LNCaP clone FGC (cell line): Measurements from ENCODE around the gene RFFL.

ENCODE experiments used
- DNase-seq: peaks from one replicate; pipeline ENCODE4 v3.0.0-alpha.2; 2011; ENCODE audit warnings: low read depth
- H3K4me3 ChIP-seq: 2 replicates; pipeline ENCODE4 v1.5.1; 2011; ENCODE audit warnings: mild to moderate bottlenecking, low read depth, low read length, control low read depth
- CTCF ChIP-seq: IDR thresholded peaks from 2 replicates; pipeline ENCODE4 v1.5.1; 2012; ENCODE audit warnings: mild to moderate bottlenecking; ENCODE audit not compliant: control insufficient read depth, insufficient read depth; ENCODE audit errors: extremely low read depth

RFFL gene

GRCh38 chr17:34980353-34980680 lies 83.2 kb downstream of the RFFL start, which contains the start of gene LIG3:
Gene LIG3 (plus strand): TSS chr17:34980512. CDS start chr17:34983006, 2,494 bp downstream.
- peak; percentile 79 for DNase-seq
- TF ChIP-seq CTCF = no peak
- peak within 1 kb of the TSS; percentile 86 for H3K4me3 ChIP-seq

DNA sequence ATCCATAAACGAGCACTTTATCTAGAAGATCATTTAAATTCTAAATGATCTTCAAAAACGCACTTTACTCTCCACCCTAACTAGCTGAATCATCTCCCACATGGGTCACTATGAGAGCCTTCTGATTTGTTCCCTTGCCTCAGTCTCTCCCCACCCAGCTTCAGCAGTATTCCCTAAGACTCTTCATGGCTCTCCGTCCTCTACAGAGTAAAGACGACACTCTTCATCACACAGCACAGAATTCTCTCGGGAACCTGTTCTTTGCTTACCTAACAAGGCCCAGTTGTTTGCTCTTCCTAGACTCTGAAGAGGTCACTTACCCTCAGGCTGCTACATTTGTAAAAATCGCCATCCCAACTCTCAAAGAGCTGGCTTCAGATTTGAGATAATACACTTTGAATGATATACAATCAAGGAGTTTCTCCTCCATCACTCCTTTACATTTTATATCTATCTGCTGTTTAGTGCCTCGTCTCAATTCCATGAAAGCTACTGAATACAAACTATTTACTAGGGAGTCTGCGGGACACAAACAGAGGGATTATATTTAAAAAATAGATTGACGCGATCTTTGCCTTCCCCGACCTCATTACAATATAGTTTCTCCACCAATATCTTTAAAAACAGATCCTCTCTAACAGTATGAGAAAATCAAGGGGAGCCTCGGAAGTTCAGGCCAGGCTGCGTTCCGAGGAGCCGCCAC lies 83.7 kb downstream of the RFFL start:
- no peak for TF ChIP-seq CTCF
- H3K4me3 ChIP-seq = peak overlapping the region; percentile 86
- DNase-seq = no peak

- no peak overlapping the region for H3K4me3 ChIP-seq
- DNase-seq = no peak
- TF ChIP-seq CTCF = no peak
These were observed 84.4 kb downstream of the RFFL start for GRCh38 chr17:34979153-34979552.

DNA sequence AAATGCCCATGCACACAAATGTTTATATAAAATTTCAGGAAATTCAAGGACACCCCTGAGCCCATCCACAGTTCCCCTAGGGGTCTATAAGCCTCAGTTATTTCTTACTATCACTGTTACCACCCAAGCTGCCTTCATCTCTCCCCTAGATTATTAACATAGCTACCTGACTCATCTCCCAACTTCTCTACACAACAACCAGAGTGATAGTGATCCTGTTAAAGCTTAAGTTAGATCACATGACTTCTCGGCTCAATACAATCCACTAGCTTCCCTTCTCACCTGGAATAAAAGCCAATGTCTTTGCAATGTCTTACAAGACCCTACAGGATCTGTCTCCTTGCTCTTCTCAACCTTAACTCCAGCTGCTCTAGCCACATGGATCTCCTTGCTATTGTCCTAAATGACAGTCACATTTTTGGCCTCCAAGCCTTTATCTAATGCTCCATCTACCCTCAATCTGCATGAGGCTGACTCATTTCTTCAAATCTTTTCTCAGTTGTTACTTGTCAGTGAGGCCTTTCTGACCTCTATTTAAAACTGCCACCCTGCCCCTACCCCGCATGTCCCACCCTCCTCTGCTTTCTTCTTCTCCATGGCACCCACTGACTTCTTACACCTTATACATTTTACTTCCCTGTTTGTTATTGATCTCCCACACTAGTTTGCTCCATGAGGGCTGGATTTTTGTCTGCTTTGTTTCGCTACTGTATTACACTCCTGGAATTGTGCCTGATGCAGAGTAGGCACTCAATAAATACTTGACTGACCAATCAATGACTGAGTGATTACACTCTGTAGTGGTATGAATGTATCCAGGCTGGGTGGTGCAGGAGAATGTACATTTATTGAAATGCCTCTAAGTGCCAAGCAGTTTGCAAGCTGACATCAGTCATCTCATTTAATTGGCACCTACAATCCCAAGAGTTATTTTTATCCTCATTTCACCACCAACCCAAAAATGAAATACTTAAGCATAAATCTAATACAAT lies 88.4 kb downstream of the RFFL start:
- no peak for TF ChIP-seq CTCF
- H3K4me3 ChIP-seq = no peak overlapping the region
- no peak for DNase-seq

DNA sequence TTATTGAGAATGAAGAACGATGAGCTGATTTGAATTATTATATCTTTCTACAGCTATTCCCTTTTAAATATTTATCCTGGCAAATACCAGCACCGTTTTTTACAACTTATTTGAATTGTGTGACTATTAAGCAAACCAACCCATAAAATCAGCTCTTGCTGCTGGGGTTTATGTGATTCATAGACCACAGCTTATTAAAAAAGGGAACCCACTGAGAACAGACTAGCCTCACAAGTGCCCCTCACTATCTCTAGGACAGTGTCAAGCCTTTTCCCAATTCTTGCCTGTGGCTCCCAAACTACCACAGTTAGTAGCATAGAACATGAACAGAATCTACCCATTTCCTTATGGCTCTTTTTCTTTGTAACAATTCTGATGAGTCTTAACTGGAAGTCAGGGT lies 89.3 kb downstream of the RFFL start:
- no peak overlapping the region for H3K4me3 ChIP-seq
- TF ChIP-seq CTCF = no peak
- no peak for DNase-seq

GRCh38 chr17:34961093-34961911 lies 102.2 kb downstream of the RFFL start, which contains the start of the genes CCT6B and ZNF830:
Gene CCT6B (minus strand): TSS chr17:34961460. CDS start chr17:34961393, 67 bp downstream.
Gene ZNF830 (plus strand): TSS chr17:34961540. CDS start chr17:34961567, 27 bp downstream.
- H3K4me3 ChIP-seq = peak within 1 kb of the TSS; percentile 84
- DNase-seq = peak; percentile 88
- no peak for TF ChIP-seq CTCF
